GM20000 (cell line): ENCODE results near the gene NANOG.
"Not testable (repeated sequence)": the region's sequence is repeated elsewhere in the genome, so short reads cannot be mapped to it uniquely, and the experiment has no call there.

Experiments
- DNase-seq: peaks from one replicate; pipeline ENCODE4 v3.0.0; 2012; ENCODE audit warnings: low spot score
- TF ChIP-seq, protein P1 (sequence below): IDR thresholded peaks from 2 replicates; pipeline ENCODE4 v1.5.1; 2012; ENCODE audit warnings: mild to moderate bottlenecking, control low read depth; ENCODE audit errors: extremely low read depth, missing control alignments

Gene NANOG

GRCh38 chr12:7758766-7759140 lies 30.4 kb upstream of the NANOG start:
- no peak for DNase-seq
- TF ChIP-seq, protein P1, sequence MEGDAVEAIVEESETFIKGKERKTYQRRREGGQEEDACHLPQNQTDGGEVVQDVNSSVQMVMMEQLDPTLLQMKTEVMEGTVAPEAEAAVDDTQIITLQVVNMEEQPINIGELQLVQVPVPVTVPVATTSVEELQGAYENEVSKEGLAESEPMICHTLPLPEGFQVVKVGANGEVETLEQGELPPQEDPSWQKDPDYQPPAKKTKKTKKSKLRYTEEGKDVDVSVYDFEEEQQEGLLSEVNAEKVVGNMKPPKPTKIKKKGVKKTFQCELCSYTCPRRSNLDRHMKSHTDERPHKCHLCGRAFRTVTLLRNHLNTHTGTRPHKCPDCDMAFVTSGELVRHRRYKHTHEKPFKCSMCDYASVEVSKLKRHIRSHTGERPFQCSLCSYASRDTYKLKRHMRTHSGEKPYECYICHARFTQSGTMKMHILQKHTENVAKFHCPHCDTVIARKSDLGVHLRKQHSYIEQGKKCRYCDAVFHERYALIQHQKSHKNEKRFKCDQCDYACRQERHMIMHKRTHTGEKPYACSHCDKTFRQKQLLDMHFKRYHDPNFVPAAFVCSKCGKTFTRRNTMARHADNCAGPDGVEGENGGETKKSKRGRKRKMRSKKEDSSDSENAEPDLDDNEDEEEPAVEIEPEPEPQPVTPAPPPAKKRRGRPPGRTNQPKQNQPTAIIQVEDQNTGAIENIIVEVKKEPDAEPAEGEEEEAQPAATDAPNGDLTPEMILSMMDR = no peak

GRCh38 chr12:7769999-7770398 lies 19.2 kb upstream of the NANOG start:
- no peak for DNase-seq
- TF ChIP-seq, protein P1 = no peak

DNA sequence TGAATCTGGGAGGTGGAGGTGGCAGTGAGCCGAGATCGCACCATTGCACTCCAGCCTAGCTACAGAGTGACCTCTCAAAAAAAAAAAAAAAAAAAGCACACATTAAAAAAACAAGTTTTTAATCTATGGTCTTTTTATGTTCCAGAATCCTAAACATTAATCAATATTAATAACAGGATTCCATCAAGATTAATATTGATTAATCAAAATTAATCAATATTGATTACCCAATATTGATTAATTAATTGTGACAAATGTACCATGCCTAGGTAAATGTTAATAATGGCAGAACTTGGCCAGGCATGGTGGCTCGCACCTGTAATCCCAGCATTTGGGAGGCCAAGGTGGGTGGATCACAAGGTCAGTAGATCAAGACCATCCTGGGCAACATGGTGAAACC lies 7.9 kb upstream of the NANOG start:
- no peak for DNase-seq
- TF ChIP-seq, protein P1 = no peak

DNA sequence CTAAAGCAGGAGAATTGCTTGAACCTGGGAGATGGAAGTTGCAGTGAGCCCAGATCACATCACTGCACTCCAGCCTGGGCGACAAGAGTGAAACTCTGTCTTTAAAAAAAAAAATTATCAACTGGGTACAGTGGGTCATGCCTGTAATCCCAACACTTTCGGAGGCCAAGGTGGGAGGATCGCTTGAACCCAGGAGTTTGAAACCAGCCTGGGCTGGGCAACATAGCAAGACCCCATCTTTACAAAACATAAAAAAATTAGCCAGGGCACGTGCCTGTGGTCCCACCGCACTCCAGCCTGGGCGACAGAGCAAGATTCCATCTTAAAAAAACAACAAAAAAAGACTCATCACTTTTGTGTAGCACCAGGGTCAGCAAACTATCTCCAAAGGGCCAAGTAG lies 7.1 kb upstream of the NANOG start:
- TF ChIP-seq, protein P1 = no peak
- DNase-seq = no peak

GRCh38 chr12:7783433-7783832 lies 5.8 kb upstream of the NANOG start:
- not testable (repeated sequence) for DNase-seq

- no peak for DNase-seq
- TF ChIP-seq, protein P1 = no peak
Measured at GRCh38 chr12:7784701-7785100, 4.5 kb upstream of the NANOG start.

- TF ChIP-seq, protein P1 = no peak
- DNase-seq = no peak
Measured at GRCh38 chr12:7787574-7788293, 1.5 kb upstream of the NANOG start.

DNA sequence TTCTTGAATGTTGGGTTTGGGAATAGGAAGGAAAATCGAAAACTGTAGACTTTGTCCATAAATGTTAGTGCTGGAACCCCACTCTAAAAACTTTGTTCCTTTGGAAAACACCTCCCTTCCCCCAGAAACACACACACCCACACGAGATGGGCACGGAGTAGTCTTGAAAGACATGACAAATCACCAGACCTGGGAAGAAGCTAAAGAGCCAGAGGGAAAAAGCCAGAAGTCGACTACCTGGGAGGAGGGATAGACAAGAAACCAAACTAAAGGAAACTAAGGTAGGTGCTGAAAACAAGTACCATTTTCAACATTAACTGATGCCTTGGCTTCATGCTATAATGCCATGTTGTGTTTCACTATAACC lies 925 bp upstream of the NANOG start:
- no peak for DNase-seq
- TF ChIP-seq, protein P1 = no peak
